ENCODE measurements around the gene RAB26.
A peak's percentile ranks its signal among the peaks of the same experiment; 100 is the strongest.

The RAB26 gene

GRCh38 chr16:2178321-2179106 lies 30.1 kb downstream of the RAB26 start:
- DNase-seq (ENCODE audit: low read depth in 3 of 3): peak in 1 of 3 experiments; percentile 15

- no peak for DNase-seq (ENCODE audit: low read depth in 3 of 3)
Measured at GRCh38 chr16:2179107-2179501, 30.7 kb downstream of the RAB26 start.

DNA sequence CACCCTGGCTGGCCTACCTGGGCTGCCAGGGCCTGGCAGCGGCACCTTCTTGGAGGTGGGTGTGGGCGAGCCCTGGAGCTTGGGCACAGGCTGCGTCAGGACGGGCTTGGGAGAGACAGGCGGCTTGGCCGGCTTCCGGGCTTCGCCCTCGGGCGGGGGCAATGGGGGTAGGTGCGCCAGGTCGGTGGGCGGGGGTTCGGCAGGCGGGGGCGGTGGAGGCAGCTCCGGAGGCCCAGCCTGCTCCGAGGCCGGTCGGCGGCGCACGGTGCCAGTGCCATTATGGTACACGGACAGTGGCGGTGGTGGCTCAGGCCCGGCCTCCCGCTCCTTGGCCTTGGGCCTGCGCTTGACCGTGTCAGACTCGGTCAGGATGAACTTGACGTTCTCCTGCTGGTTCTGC lies 31.2 kb downstream of the RAB26 start:
- no peak for DNase-seq (ENCODE audit: low read depth in 3 of 3)

DNA sequence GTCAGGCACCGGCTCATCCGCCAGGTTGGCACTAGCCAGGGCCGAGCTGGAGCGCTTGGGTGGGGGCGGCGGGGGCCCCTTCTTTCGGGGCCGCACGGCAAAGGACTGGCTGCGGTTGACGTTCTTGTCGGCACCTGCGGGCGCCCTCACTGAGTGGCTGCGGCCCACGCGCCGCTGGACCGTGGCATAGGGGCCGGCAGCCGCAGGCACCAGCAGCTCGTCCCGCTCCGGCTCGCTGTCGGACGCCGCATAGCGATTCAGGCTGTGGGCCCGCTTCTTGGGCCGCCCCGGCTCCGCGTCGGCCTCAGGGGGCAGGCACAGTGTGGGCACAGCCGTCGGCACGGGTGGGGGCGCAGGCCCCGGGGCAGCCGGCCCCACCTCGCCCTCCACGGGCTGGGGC lies 32.0 kb downstream of the RAB26 start:
- no peak for DNase-seq (ENCODE audit: low read depth in 3 of 3)

DNA sequence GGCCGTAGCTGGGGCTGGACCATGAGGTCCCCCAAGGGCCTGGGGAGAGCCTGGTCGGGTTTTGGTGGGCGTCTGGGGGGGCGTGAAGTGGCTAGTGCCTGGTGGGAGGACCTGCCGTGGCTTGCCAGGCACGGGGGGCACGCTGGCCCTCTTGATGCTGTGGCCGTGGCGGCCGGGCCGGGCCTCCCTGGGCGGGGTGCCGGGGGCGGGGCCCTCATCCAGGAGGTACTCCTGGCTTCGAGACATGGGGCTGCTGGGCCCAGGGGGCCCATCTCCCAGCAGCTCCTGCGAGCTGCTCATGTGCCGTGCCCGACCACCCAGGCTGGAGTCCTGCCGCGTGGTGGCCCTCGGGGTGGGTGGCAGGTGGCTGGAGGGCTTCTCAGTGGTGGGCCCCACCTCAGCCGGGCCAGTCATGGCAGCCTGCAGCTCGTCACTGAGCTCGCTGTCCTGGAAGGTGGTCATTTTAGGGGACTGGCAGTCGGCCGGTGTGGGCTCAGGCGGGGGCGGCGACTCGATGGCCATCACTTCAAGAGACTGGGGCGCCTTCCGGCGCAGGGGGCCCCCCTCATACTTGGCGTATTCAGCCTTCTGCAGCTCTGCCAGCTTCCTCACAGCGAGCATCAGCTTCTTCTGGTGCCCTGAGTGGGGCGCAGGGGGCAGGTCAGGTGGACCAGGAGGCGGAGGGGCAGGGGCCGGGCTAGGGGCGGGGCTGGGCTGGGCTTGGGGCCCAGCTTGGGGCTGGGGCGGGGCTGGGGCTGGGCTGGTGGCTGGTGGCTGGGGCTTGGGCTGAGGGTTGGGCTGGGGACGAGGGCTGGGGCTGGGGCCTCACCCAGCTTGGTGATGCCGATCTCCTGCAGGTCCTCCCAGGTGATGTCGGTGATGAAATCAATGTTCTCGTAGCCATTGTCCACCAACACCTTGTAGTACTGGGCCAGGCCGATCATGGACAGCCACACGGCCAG lies 32.8 kb downstream of the RAB26 start:
- DNase-seq (ENCODE audit: low read depth in 3 of 3): no peak

- DNase-seq (ENCODE audit: low read depth in 3 of 3): no peak
Measured at GRCh38 chr16:2181952-2182351, 33.5 kb downstream of the RAB26 start.

GRCh38 chr16:2183671-2184070 lies 35.2 kb downstream of the RAB26 start:
- no peak for DNase-seq (ENCODE audit: low read depth in 3 of 3)

DNA sequence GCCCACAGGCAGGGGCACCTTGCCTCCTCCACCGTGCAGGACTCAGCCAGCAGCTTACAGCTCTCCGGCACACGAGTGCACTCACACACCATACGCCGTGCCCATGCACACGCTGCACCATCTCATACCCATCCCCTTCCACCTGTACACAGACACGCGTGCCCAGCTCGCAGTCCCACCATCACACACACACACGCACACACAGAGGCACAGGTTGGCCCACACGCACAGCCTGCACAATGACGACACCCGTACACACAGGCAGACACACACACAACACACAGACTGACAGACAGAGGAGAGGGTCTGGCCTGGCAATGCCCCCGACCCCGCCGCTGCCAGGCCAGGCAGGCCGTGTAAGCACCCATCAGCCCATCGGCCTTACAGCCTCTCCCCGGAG lies 35.9 kb downstream of the RAB26 start:
- DNase-seq (ENCODE audit: low read depth in 3 of 3): no peak

- no peak for DNase-seq (ENCODE audit: low read depth in 3 of 3)
Measured at GRCh38 chr16:2184962-2185361, 36.5 kb downstream of the RAB26 start.

- DNase-seq (ENCODE audit: low read depth in 3 of 3): no peak
Measured at GRCh38 chr16:2186064-2186463, 37.6 kb downstream of the RAB26 start.

- DNase-seq (ENCODE audit: low read depth in 3 of 3): no peak
Measured at GRCh38 chr16:2186505-2186904, 38.1 kb downstream of the RAB26 start.

DNA sequence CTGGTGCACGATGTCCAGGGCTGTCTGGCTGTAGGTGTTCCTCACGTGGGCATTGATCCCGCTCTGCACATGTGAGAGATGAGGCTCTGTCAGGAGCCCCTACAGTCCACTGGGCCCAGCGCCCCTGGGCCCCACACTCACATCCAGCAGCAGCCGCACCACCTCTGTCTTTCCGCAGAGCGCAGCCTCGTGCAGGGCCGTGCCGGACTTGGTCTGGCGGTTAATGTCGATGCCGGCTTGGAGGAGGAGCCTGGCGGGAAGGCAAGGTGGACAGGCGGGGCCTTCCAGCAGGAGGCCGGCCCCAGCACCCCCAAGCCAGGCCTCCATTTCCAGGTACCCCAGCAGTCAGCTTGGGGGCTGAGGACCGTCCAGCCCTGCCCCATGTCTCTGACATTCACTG lies 38.8 kb downstream of the RAB26 start:
- no peak for DNase-seq (ENCODE audit: low read depth in 3 of 3)

DNA sequence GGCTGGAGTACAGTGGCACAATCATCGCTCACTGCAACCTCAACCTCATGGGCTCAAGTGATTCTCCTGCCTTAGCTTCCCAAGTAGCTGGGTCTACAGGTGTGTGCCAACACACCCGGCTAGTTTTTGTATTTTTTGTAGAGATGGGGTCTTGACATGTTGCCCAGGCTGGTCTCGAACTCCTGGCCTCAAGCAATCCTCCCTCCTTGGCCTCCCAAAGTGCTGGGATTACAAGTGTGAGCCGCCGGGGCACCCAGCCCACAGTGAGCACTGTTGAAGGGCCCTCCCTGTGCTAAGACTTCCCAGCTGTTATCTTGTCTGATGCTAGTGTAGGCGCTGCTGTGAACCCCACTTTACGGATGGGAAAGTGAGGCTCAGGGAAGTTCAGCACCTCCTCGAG lies 40.0 kb downstream of the RAB26 start:
- no peak for DNase-seq (ENCODE audit: low read depth in 3 of 3)

DNA sequence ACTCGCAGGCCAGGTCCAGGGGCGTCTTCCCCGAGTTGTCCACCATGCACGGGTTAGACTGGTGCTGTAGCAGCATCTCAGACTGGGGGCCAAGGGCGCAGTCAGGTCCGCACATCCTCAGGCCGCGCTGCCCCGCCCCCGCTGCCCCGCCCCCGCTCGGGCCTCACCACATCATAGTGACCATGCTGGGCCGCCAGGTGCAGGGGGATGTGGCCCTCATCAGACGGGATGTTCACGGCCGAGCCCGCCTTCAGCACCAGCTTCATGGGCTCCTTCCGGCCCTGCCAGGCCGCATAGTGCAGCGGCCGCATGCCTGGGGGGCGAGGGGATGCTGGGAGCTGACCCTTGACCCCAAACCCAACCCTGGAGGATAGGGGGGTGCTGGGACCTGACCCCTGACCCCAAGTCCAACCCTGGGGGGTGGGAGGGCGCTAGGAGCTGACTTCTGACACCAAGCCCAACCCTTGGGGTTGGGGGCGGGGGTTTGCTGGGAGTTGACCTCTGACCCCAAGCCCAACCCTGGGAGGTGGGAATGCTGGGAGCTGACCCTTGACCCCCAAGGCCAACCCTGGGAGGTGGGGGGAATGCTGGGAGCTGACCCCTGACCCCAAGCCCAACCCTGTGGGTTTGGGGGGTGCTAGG lies 40.9 kb downstream of the RAB26 start:
- DNase-seq (ENCODE audit: low read depth in 3 of 3): no peak

- DNase-seq (ENCODE audit: low read depth in 3 of 3): no peak
Measured at GRCh38 chr16:2190002-2190658, 41.7 kb downstream of the RAB26 start.

DNA sequence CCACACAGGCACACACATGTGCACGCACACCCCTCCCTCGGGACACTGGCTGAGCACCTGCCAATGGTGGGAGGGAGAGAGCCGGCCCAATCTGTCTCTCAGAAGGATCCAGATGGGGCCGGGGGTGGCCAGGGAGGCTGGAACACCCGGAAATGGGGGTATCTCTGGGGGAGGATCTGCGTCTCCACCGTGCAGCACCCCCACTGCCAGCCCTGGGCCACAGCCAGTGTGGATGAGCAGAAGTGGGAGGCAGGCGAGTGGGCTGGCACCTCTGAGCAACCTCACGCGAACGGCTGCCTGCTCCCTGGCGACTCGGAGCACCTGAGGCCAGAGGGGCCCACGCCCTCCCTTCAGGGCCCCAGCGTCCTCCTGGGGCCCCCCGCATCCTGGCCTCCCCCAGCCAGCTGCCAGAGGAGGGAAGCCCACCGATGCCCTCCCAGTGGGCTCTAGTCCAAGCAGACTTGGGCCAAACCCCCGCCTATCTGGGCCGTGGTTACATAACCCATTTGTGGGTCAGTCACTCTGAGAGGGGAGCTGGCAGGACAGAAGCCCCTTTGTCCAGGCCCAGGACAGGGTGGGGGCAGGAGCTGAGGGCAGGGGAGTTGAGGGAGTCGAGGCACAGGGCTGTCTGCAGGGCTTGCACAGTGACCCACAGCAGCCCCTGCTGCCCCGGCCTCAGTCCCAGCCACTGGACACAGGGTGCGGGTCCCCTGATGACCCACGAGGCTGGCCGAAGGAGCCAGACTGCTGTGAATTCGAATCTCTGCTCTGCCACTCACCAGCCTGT lies 42.4 kb downstream of the RAB26 start:
- DNase-seq (ENCODE audit: low read depth in 3 of 3): no peak

GRCh38 chr16:2191446-2191706 lies 43.0 kb downstream of the RAB26 start:
- no peak for DNase-seq (ENCODE audit: low read depth in 3 of 3)

- DNase-seq (ENCODE audit: low read depth in 3 of 3): no peak
Measured at GRCh38 chr16:2194166-2194834, 45.9 kb downstream of the RAB26 start.

DNA sequence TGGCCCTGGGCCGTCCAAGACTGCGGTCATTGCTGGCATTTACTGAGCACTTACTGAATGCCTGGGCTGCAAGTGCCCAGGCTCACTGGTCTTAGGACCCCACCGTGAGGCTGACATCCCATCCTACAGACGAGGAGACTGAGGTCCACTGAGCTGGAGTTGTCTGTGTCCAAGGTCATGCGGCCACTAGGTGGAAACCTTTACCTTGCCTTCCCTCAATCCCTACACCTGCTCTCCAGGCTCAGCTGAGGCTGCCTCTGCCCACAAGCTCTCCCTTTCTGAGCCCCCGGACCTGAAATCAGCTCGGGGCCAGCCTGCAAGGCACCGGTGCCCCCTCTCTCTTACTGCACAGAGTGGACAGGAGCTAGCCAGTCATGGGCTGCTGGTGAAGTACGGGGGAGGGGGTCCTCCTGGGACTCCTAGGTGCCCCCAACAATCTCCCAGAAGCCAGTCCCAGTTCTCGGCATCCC lies 46.5 kb downstream of the RAB26 start:
- DNase-seq (ENCODE audit: low read depth in 3 of 3): peak in 1 of 3 experiments; percentile 23

- no peak for DNase-seq (ENCODE audit: low read depth in 3 of 3)
Measured at GRCh38 chr16:2195322-2196161, 47.1 kb downstream of the RAB26 start.

All from stimulated activated CD4-positive, alpha-beta T cell treated with anti-CD3 and anti-CD28 coated beads, TNF-alpha, amount 100 ng/mL, for 4 hours (primary cell).